ENCODE measurements around the gene ARL8B.

DNA sequence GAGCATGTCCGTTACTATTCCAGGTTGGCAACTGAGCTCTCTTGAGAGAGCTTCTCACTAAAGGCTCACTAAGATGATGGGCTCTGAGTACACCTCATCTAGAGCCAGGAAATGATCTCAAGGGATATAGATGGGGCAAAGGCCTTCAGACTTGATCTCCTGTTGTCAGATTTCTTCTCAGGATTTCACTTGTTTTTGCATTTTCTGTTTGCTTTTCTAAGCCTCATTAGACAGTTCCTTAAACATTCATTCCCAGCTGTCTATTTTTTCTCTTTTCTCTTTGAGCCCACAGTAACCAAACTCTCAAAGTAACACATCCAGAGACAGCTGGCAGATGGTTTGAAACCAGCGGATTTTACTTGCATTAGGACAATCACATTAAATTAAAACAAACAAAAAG lies 28.4 kb upstream of the ARL8B start:
- TF ChIP-seq SNAI2 (CRISPR knock-in tag; IDR thresholded peaks at IDR 0.05) (no peak), ZNF70 (CRISPR knock-in tag; IDR thresholded peaks at IDR 0.05) (no peak), ZFP30 (CRISPR knock-in tag; IDR thresholded peaks at IDR 0.05) (no peak), ZNF565 (CRISPR knock-in tag; conservative IDR thresholded peaks at IDR 0.05; ENCODE audit: low read depth) (no peak), ZFP3 (CRISPR knock-in tag; IDR thresholded peaks at IDR 0.05) (no peak), ZC3H10 (CRISPR knock-in tag; IDR thresholded peaks at IDR 0.05) (no peak)
- TF ChIP-seq, protein P1, sequence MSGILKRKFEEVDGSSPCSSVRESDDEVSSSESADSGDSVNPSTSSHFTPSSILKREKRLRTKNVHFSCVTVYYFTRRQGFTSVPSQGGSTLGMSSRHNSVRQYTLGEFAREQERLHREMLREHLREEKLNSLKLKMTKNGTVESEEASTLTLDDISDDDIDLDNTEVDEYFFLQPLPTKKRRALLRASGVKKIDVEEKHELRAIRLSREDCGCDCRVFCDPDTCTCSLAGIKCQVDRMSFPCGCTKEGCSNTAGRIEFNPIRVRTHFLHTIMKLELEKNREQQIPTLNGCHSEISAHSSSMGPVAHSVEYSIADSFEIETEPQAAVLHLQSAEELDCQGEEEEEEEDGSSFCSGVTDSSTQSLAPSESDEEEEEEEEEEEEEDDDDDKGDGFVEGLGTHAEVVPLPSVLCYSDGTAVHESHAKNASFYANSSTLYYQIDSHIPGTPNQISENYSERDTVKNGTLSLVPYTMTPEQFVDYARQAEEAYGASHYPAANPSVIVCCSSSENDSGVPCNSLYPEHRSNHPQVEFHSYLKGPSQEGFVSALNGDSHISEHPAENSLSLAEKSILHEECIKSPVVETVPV (CRISPR knock-in tag; IDR thresholded peaks at IDR 0.05): no peak
- TF ChIP-seq, protein P2, sequence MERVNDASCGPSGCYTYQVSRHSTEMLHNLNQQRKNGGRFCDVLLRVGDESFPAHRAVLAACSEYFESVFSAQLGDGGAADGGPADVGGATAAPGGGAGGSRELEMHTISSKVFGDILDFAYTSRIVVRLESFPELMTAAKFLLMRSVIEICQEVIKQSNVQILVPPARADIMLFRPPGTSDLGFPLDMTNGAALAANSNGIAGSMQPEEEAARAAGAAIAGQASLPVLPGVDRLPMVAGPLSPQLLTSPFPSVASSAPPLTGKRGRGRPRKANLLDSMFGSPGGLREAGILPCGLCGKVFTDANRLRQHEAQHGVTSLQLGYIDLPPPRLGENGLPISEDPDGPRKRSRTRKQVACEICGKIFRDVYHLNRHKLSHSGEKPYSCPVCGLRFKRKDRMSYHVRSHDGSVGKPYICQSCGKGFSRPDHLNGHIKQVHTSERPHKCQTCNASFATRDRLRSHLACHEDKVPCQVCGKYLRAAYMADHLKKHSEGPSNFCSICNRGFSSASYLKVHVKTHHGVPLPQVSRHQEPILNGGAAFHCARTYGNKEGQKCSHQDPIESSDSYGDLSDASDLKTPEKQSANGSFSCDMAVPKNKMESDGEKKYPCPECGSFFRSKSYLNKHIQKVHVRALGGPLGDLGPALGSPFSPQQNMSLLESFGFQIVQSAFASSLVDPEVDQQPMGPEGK (CRISPR knock-in tag; IDR thresholded peaks at IDR 0.05; ENCODE audit: borderline replicate concordance): no peak
- TF ChIP-seq, protein P3, sequence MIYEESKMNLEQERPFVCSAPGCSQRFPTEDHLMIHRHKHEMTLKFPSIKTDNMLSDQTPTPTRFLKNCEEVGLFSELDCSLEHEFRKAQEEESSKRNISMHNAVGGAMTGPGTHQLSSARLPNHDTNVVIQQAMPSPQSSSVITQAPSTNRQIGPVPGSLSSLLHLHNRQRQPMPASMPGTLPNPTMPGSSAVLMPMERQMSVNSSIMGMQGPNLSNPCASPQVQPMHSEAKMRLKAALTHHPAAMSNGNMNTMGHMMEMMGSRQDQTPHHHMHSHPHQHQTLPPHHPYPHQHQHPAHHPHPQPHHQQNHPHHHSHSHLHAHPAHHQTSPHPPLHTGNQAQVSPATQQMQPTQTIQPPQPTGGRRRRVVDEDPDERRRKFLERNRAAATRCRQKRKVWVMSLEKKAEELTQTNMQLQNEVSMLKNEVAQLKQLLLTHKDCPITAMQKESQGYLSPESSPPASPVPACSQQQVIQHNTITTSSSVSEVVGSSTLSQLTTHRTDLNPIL (CRISPR knock-in tag; IDR thresholded peaks at IDR 0.05; ENCODE audit: low read depth): no peak
- TF ChIP-seq, protein P4, sequence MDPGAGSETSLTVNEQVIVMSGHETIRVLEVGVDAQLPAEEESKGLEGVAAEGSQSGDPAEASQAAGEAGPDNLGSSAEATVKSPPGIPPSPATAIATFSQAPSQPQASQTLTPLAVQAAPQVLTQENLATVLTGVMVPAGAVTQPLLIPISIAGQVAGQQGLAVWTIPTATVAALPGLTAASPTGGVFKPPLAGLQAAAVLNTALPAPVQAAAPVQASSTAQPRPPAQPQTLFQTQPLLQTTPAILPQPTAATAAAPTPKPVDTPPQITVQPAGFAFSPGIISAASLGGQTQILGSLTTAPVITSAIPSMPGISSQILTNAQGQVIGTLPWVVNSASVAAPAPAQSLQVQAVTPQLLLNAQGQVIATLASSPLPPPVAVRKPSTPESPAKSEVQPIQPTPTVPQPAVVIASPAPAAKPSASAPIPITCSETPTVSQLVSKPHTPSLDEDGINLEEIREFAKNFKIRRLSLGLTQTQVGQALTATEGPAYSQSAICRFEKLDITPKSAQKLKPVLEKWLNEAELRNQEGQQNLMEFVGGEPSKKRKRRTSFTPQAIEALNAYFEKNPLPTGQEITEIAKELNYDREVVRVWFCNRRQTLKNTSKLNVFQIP (CRISPR knock-in tag; IDR thresholded peaks at IDR 0.05; ENCODE audit: borderline replicate concordance, low read depth): no peak
- TF ChIP-seq, protein P5, sequence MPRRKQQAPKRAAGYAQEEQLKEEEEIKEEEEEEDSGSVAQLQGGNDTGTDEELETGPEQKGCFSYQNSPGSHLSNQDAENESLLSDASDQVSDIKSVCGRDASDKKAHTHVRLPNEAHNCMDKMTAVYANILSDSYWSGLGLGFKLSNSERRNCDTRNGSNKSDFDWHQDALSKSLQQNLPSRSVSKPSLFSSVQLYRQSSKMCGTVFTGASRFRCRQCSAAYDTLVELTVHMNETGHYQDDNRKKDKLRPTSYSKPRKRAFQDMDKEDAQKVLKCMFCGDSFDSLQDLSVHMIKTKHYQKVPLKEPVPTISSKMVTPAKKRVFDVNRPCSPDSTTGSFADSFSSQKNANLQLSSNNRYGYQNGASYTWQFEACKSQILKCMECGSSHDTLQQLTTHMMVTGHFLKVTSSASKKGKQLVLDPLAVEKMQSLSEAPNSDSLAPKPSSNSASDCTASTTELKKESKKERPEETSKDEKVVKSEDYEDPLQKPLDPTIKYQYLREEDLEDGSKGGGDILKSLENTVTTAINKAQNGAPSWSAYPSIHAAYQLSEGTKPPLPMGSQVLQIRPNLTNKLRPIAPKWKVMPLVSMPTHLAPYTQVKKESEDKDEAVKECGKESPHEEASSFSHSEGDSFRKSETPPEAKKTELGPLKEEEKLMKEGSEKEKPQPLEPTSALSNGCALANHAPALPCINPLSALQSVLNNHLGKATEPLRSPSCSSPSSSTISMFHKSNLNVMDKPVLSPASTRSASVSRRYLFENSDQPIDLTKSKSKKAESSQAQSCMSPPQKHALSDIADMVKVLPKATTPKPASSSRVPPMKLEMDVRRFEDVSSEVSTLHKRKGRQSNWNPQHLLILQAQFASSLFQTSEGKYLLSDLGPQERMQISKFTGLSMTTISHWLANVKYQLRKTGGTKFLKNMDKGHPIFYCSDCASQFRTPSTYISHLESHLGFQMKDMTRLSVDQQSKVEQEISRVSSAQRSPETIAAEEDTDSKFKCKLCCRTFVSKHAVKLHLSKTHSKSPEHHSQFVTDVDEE (CRISPR knock-in tag; IDR thresholded peaks at IDR 0.05): no peak
